Motor neuron (in vitro differentiated cells): ENCODE measurements around the gene ORM2. TPM values are rescaled to one million over a fixed set of nuclear protein-coding genes. Genes with fewer than 3 reads are reported as not detected.

Source experiments
- ATAC-seq, 8 experiments: fragments of 200-7000 bp; cut with Tn5 transposase; replicated peaks in 6 of 8; 2 replicates each; pipeline ENCODE4 v1.8.0; 2021; ENCODE audit warnings: mild to moderate bottlenecking in 8 of 8, moderate library complexity in 8 of 8
- H3K27ac ChIP-seq, 2 donors: fragments of 250-450 bp; sonication (Bioruptor Pico); 2 replicates each; pipeline ENCODE4 v1.9.0; 2021; ENCODE audit warnings: antibody characterized with exemption in 2 of 2, mild to moderate bottlenecking in 2 of 2, moderate library complexity in 1 of 2
- H3K4me1 ChIP-seq, 2 donors: fragments of 250-450 bp; sonication (Bioruptor Pico); replicated peaks in 1 of 2; 2 replicates each; pipeline ENCODE4 v1.6.1; 2021; ENCODE audit warnings: antibody characterized with exemption in 2 of 2, mild to moderate bottlenecking in 2 of 2, moderate library complexity in 1 of 2
- H3K4me3 ChIP-seq, 5 donors: fragments of 250-450 bp; sonication (Bioruptor Pico); 2 replicates each; pipeline ENCODE4 v1.9.0; 2021; ENCODE audit warnings: antibody characterized with exemption in 5 of 5, mild to moderate bottlenecking in 5 of 5, moderate library complexity in 4 of 5
- WGBS, 10 experiments: fragments of 450-650 bp; shearing (Covaris generic); methylation state at CpG; one replicate each; pipeline ENCODE4 v1.0.0; 2022; 5-methylcytosine and 5-hydroxymethylcytosine counted together
- in situ Hi-C, 9 experiments: fragments of 400-800 bp; cut with MboI; loops; one replicate each; pipeline ENCODE4 v1.15.0; 2021; ENCODE audit warnings: low sequenced_read_pairs in 9 of 9, low pct_unique_long_range_greater_than_20kb in 2 of 9; ENCODE audit not compliant: unreplicated experiment in 9 of 9
- total RNA-seq, 8 experiments: library from RNA; unstranded; fragments of 300-600 nt; gene quantifications; 2 replicates each; pipeline versions ENCODE4 v1.2.3 to v1.2.4, GENCODE V29; 2022

The ORM2 gene
- total RNA-seq, 8 experiments from 2014 or later, result 0.46 TPM; not detected in 7

- in situ Hi-C loops, result loop anchor here in 8 of 9 experiments (10.0 to 25.0 kb wide), 5 partner anchors 187 to 612 kb away; partner anchors contain the start of genes AMBP (in 3 of the 8) and KIF12 (in 3 of the 8)
- Histone ChIP-seq H3K4me1 (peaks cover 3 to 4% of the 10 kb centered on the region in 2 donors), H3K4me3 (no peak overlapping the region), H3K27ac (no peak overlapping the region)
- 80 to 100% (median 92%) methylated on average over 1 to 8 of the region's 15 CpGs; no CpG with 5 or more reads in 2 of the 10 experiments for WGBS, 10 experiments
- no peak for ATAC-seq
Observed at GRCh38 chr9:114299286-114300152, 30.1 kb upstream of the ORM2 start.

- Histone ChIP-seq H3K4me1 (peaks cover 6 to 10% of the 10 kb centered on the region in 2 donors), H3K27ac (no peak overlapping the region), H3K4me3 (no peak overlapping the region)
- WGBS, 10 experiments, result 100% methylated on average over 1 of the region's 4 CpGs; no CpG with 5 or more reads in 9 of the 10 experiments
- in situ Hi-C loops, result no loop called here
- ATAC-seq, result no peak
Observed at GRCh38 chr9:114300153-114300845, 29.4 kb upstream of the ORM2 start.

GRCh38 chr9:114300846-114301797 is 28.5 kb upstream of the ORM2 start:
- ATAC-seq, result no peak
- no peak overlapping the region for H3K27ac ChIP-seq
- 80% methylated on average over 1 to 2 of the region's 31 CpGs; no CpG with 5 or more reads in 8 of the 10 experiments for WGBS, 10 experiments
- in situ Hi-C loops, result no loop called here
- H3K4me1 ChIP-seq, result peaks cover 14 to 17% of the 10 kb centered on the region in 2 donors
- H3K4me3 ChIP-seq, result no peak overlapping the region

- no peak for ATAC-seq
- H3K4me3 ChIP-seq, result no peak overlapping the region
- in situ Hi-C loops, result no loop called here
- H3K4me1 ChIP-seq, result peaks cover 14 to 19% of the 10 kb centered on the region in 2 donors
- H3K27ac ChIP-seq, result no peak overlapping the region
- 80 to 97% (median 84%) methylated on average over 1 to 8 of the region's 15 CpGs; no CpG with 5 or more reads in 4 of the 10 experiments for WGBS, 10 experiments
Observed at GRCh38 chr9:114301798-114302565, 27.7 kb upstream of the ORM2 start.

- no peak overlapping the region for H3K4me3 ChIP-seq
- H3K27ac ChIP-seq, result no peak overlapping the region
- 0 to 67% (median 48%) methylated on average over 1 to 5 of the region's 6 CpGs; no CpG with 5 or more reads in 3 of the 10 experiments for WGBS, 10 experiments
- peak in 7 of 8 experiments; percentile 23 to 60 (median 48) for ATAC-seq
- in situ Hi-C loops, result no loop called here
- peaks cover 14 to 19% of the 10 kb centered on the region in 2 donors for H3K4me1 ChIP-seq
Observed at GRCh38 chr9:114302727-114303126, 26.9 kb upstream of the ORM2 start.

GRCh38 chr9:114303571-114303970 is 26.1 kb upstream of the ORM2 start:
- in situ Hi-C loops, result no loop called here
- Histone ChIP-seq H3K4me1 (peaks cover 14 to 19% of the 10 kb centered on the region in 2 donors), H3K27ac (no peak overlapping the region), H3K4me3 (no peak overlapping the region)
- WGBS, 10 experiments, result 70 to 100% (median 88%) methylated on average over 1 to 5 of the region's 5 CpGs; no CpG with 5 or more reads in 2 of the 10 experiments
- ATAC-seq, result no peak

- 67 to 100% (median 98%) methylated on average over 1 to 4 of the region's 4 CpGs; no CpG with 5 or more reads in 2 of the 10 experiments for WGBS, 10 experiments
- Histone ChIP-seq H3K4me3 (no peak overlapping the region), H3K4me1 (peaks cover 14 to 19% of the 10 kb centered on the region in 2 donors), H3K27ac (no peak overlapping the region)
- ATAC-seq, result no peak
- in situ Hi-C loops, result no loop called here
Observed at GRCh38 chr9:114303977-114304376, 25.7 kb upstream of the ORM2 start.

- in situ Hi-C loops, result no loop called here
- 80 to 100% (median 90%) methylated on average over 1 to 6 of the region's 10 CpGs; no CpG with 5 or more reads in 4 of the 10 experiments for WGBS, 10 experiments
- H3K4me3 ChIP-seq, result no peak overlapping the region
- H3K4me1 ChIP-seq, result peaks cover 14 to 19% of the 10 kb centered on the region in 2 donors
- peak overlapping the region; percentile 27 to 44 for H3K27ac ChIP-seq
- ATAC-seq, result no peak
Observed at GRCh38 chr9:114304416-114305188, 25.1 kb upstream of the ORM2 start.

GRCh38 chr9:114307899-114308267 is 21.8 kb upstream of the ORM2 start:
- 30 to 100% (median 85%) methylated on average over 1 to 6 of the region's 6 CpGs for WGBS, 10 experiments
- peaks cover 11 to 16% of the 10 kb centered on the region in 2 donors for H3K4me1 ChIP-seq
- no peak overlapping the region for H3K27ac ChIP-seq
- peak in 5 of 8 experiments; percentile 5 to 83 (median 69) for ATAC-seq
- in situ Hi-C loops, result no loop called here
- no peak overlapping the region for H3K4me3 ChIP-seq

GRCh38 chr9:114308361-114308950 is 21.2 kb upstream of the ORM2 start:
- in situ Hi-C loops, result no loop called here

GRCh38 chr9:114309096-114309495 is 20.6 kb upstream of the ORM2 start:
- WGBS, 10 experiments, result 84 to 100% (median 96%) methylated on average over 2 to 5 of the region's 13 CpGs; no CpG with 5 or more reads in 6 of the 10 experiments
- no peak overlapping the region for H3K27ac ChIP-seq
- no peak for ATAC-seq
- in situ Hi-C loops, result no loop called here
- peaks cover 11 to 15% of the 10 kb centered on the region in 2 donors for H3K4me1 ChIP-seq
- no peak overlapping the region for H3K4me3 ChIP-seq

More at GRCh38 chr9:114308361-114308950, 21.2 kb upstream of the ORM2 start:
- Histone ChIP-seq H3K27ac (no peak overlapping the region), H3K4me3 (no peak overlapping the region), H3K4me1 (peaks cover 11 to 15% of the 10 kb centered on the region in 2 donors)
- ATAC-seq, result no peak
- WGBS, 10 experiments, result 80 to 100% (median 95%) methylated on average over 1 to 4 of the region's 13 CpGs; no CpG with 5 or more reads in 2 of the 10 experiments
